Parathyroid adenoma (tissue), 2 donors: ENCODE results near the gene FANCM.

Source experiments
- H2AFZ ChIP-seq: fragments of 300-600 bp; sonication (generic); one replicate; pipeline ENCODE4 v1.7.0; 2017; ENCODE audit warnings: antibody characterized with exemption, mild to moderate bottlenecking
- H3K27ac ChIP-seq: fragments of 300-600 bp; sonication (generic); one replicate; pipeline ENCODE4 v1.7.0; 2017
- H3K27me3 ChIP-seq: fragments of 300-600 bp; sonication (generic); one replicate; pipeline ENCODE4 v1.7.0; 2017; ENCODE audit warnings: low read length; ENCODE audit not compliant: control insufficient read depth, insufficient read depth
- H3K36me3 ChIP-seq: fragments of 300-600 bp; sonication (generic); one replicate; pipeline ENCODE4 v1.7.0; 2017; ENCODE audit warnings: low read length; ENCODE audit not compliant: control insufficient read depth, insufficient read depth
- H3K4me1 ChIP-seq: fragments of 300-600 bp; sonication (generic); one replicate; pipeline ENCODE4 v1.7.0; 2017; ENCODE audit warnings: control low read depth
- H3K4me2 ChIP-seq: fragments of 300-600 bp; sonication (generic); one replicate; pipeline ENCODE4 v1.7.0; 2017; ENCODE audit warnings: low read length
- H3K4me3 ChIP-seq: fragments of 300-600 bp; sonication (generic); one replicate; pipeline ENCODE4 v1.7.0; 2017; ENCODE audit warnings: low read depth, low read length
- H3K79me2 ChIP-seq: fragments of 300-600 bp; sonication (generic); one replicate; pipeline ENCODE4 v1.7.0; 2017; ENCODE audit warnings: control low read depth
- H3K9ac ChIP-seq: fragments of 300-600 bp; sonication (generic); one replicate; pipeline ENCODE4 v1.7.0; 2017; ENCODE audit warnings: mild to moderate bottlenecking
- H3K9me3 ChIP-seq: fragments of 300-600 bp; sonication (generic); one replicate; pipeline ENCODE4 v1.7.0; 2017; ENCODE audit warnings: low read length; ENCODE audit not compliant: control insufficient read depth
- CTCF ChIP-seq: fragments of 300-600 bp; sonication (generic); IDR thresholded peaks from one replicate; pipeline ENCODE4 v1.7.0; 2017; ENCODE audit warnings: antibody characterized with exemption, mild to moderate bottlenecking
- donor health status: primary hyperparathyroidism.

Gene FANCM

GRCh38 chr14:45238988-45239387 lies 103.3 kb downstream of the FANCM start:
- Histone ChIP-seq H3K4me3 (no peak overlapping the region), H3K9ac (no peak overlapping the region), H3K4me2 (no peak overlapping the region), H2AFZ (no peak overlapping the region), H3K4me1 (no peaks in the 10 kb centered on the region), H3K79me2 (no peaks in the 10 kb centered on the region), H3K9me3 (no peaks in the 10 kb centered on the region), H3K36me3 (no peaks in the 10 kb centered on the region), H3K27ac (no peak overlapping the region), H3K27me3 (no peaks in the 10 kb centered on the region)
- no peak for TF ChIP-seq CTCF

GRCh38 chr14:45242706-45243105 lies 107.0 kb downstream of the FANCM start:
- H3K36me3 ChIP-seq = no peaks in the 10 kb centered on the region
- no peaks in the 10 kb centered on the region for H3K9me3 ChIP-seq
- H3K79me2 ChIP-seq = no peaks in the 10 kb centered on the region
- no peak for TF ChIP-seq CTCF
- H3K4me3 ChIP-seq = no peak overlapping the region
- no peaks in the 10 kb centered on the region for H3K27me3 ChIP-seq
- no peak overlapping the region for H2AFZ ChIP-seq
- no peak overlapping the region for H3K27ac ChIP-seq
- no peak overlapping the region for H3K9ac ChIP-seq
- no peak overlapping the region for H3K4me2 ChIP-seq
- no peaks in the 10 kb centered on the region for H3K4me1 ChIP-seq

- H3K27ac ChIP-seq = no peak overlapping the region
- no peak overlapping the region for H2AFZ ChIP-seq
- no peak overlapping the region for H3K4me2 ChIP-seq
- no peaks in the 10 kb centered on the region for H3K27me3 ChIP-seq
- no peaks in the 10 kb centered on the region for H3K79me2 ChIP-seq
- no peak for TF ChIP-seq CTCF
- no peaks in the 10 kb centered on the region for H3K36me3 ChIP-seq
- H3K9ac ChIP-seq = no peak overlapping the region
- H3K9me3 ChIP-seq = no peaks in the 10 kb centered on the region
- H3K4me1 ChIP-seq = no peaks in the 10 kb centered on the region
- no peak overlapping the region for H3K4me3 ChIP-seq
Observed at GRCh38 chr14:45246151-45246550, 110.4 kb downstream of the FANCM start.

- Histone ChIP-seq H3K36me3 (no peaks in the 10 kb centered on the region), H3K9me3 (no peaks in the 10 kb centered on the region), H3K4me2 (no peak overlapping the region), H3K27ac (no peak overlapping the region), H3K9ac (no peak overlapping the region), H3K4me3 (no peak overlapping the region), H3K27me3 (no peaks in the 10 kb centered on the region), H2AFZ (no peak overlapping the region), H3K4me1 (no peaks in the 10 kb centered on the region), H3K79me2 (no peaks in the 10 kb centered on the region)
- TF ChIP-seq CTCF = no peak
Observed at GRCh38 chr14:45246691-45247090, 111.0 kb downstream of the FANCM start.

GRCh38 chr14:45247427-45247826 lies 111.7 kb downstream of the FANCM start:
- Histone ChIP-seq H3K27me3 (no peaks in the 10 kb centered on the region), H3K9ac (no peak overlapping the region), H2AFZ (no peak overlapping the region), H3K79me2 (no peaks in the 10 kb centered on the region), H3K36me3 (no peaks in the 10 kb centered on the region), H3K9me3 (no peaks in the 10 kb centered on the region), H3K4me2 (no peak overlapping the region), H3K27ac (no peak overlapping the region), H3K4me1 (no peaks in the 10 kb centered on the region), H3K4me3 (no peak overlapping the region)
- no peak for TF ChIP-seq CTCF
